ENCODE results near the gene PRDM16. TPM values are rescaled to one million over a fixed set of nuclear protein-coding genes. Genes with fewer than 3 reads are reported as not detected.
A peak's percentile ranks its signal among the peaks of the same experiment; 100 is the strongest.

Gene PRDM16
- total and polyA plus RNA-seq, 2 experiments from 2014 or later, result 41.8 to 55.8 TPM

DNA sequence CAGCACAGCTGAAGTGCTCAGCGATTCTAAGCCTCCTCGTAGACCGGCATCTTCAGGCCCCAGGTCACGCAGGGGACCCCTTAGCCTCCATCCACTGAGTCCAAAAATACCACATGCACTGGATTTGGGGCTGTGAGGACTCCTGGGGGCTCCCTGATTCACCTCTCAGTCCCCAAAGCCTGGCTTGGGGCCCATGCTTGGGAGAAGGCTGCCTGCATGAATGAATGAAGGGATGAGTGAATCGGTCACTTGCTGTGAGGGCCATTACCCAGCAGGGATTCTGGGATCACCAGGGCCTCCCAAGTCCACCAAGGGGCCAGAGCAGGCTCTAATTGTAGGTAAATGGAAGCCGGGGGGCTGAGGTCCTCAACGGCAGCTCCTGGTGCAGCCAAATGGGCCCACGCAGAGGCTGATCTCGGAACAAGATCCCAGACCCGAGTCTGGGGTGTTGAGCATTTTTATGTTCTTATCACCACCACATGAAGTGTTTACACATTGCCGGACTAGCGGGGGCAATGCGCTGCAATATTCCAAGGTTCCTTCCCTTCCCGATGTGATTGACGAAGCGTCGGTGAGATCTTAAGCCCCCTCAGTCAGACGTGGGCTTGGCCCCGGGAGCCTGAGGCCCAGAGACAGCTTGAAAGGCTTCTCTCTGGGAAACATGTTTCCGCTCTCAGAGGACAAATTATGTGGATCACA, 371.9 kb downstream of the PRDM16 start:
- no peak overlapping the region for H3K27ac ChIP-seq
- no peak overlapping the region for H3K4me3 ChIP-seq
- TF ChIP-seq, protein P1, sequence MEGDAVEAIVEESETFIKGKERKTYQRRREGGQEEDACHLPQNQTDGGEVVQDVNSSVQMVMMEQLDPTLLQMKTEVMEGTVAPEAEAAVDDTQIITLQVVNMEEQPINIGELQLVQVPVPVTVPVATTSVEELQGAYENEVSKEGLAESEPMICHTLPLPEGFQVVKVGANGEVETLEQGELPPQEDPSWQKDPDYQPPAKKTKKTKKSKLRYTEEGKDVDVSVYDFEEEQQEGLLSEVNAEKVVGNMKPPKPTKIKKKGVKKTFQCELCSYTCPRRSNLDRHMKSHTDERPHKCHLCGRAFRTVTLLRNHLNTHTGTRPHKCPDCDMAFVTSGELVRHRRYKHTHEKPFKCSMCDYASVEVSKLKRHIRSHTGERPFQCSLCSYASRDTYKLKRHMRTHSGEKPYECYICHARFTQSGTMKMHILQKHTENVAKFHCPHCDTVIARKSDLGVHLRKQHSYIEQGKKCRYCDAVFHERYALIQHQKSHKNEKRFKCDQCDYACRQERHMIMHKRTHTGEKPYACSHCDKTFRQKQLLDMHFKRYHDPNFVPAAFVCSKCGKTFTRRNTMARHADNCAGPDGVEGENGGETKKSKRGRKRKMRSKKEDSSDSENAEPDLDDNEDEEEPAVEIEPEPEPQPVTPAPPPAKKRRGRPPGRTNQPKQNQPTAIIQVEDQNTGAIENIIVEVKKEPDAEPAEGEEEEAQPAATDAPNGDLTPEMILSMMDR (IDR thresholded peaks at IDR 0.05; ENCODE audit: low read depth, low read length), result no peak
- DNase-seq (ENCODE audit: low read depth in 1 of 2, low spot score in 1 of 2), result peak in 1 of 2 donors; percentile 35
- peaks cover 16% of the 10 kb centered on the region for H3K4me1 ChIP-seq (ENCODE audit: low read depth)
- no peaks in the 10 kb centered on the region for H3K36me3 ChIP-seq
- H3K27me3 ChIP-seq, result no peaks in the 10 kb centered on the region
- H3K9me3 ChIP-seq (ENCODE audit: low read depth), result no peaks in the 10 kb centered on the region

DNA sequence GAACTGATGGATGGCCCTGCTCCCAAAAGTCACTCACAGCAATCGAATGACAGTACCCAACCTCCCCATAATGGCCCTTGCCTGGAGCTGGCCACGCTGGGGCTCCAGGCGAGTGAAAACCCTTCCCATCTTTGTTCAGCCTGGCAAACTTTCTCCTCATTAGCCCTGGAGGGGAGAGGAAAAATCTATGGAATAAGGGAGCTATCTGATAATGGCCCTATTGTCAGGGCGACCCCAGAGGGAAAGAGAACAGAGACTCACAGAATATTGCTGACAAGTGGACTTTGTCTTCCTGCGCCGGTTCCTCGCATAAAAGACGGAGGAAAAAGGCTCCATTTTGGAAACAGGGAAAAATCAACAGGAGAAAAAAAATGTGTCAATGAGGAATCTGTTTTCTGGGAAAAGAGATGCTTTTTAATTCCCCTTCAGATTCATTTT, 372.4 kb downstream of the PRDM16 start:
- DNase-seq (ENCODE audit: low read depth in 1 of 2, low spot score in 1 of 2), result no peak
- Histone ChIP-seq H3K4me1 (ENCODE audit: low read depth) (peaks cover 16% of the 10 kb centered on the region), H3K4me3 (no peak overlapping the region), H3K9me3 (ENCODE audit: low read depth) (no peaks in the 10 kb centered on the region), H3K27me3 (no peaks in the 10 kb centered on the region), H3K36me3 (no peaks in the 10 kb centered on the region), H3K27ac (no peak overlapping the region)
- TF ChIP-seq, protein P1 (IDR thresholded peaks at IDR 0.05; ENCODE audit: low read depth, low read length), result no peak

DNA sequence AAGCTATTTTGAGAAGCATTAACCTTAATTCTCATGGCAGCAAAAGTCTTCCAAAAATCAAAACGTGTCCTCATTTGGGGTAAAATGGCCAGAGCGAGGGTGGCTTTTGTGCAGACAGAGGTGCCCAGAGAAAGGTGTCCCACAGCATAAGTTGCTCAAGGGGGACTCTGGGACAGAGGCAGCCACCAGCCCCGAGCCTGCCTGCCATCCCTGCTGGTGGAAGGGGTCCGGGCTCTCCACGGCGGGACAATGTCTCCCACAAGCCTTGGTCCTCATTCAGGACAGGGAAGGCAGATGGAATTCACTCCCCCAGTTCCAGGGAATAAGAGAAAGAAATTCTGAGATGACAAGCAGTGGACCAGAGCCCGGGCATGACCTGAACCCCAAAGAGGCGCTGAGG, 372.9 kb downstream of the PRDM16 start:
- TF ChIP-seq, protein P1 (IDR thresholded peaks at IDR 0.05; ENCODE audit: low read depth, low read length), result no peak
- H3K4me3 ChIP-seq, result no peak overlapping the region
- no peak overlapping the region for H3K27ac ChIP-seq
- DNase-seq (ENCODE audit: low read depth in 1 of 2, low spot score in 1 of 2), result no peak
- H3K27me3 ChIP-seq, result no peaks in the 10 kb centered on the region
- peaks cover 16% of the 10 kb centered on the region for H3K4me1 ChIP-seq (ENCODE audit: low read depth)
- no peaks in the 10 kb centered on the region for H3K36me3 ChIP-seq
- H3K9me3 ChIP-seq (ENCODE audit: low read depth), result no peaks in the 10 kb centered on the region

DNA sequence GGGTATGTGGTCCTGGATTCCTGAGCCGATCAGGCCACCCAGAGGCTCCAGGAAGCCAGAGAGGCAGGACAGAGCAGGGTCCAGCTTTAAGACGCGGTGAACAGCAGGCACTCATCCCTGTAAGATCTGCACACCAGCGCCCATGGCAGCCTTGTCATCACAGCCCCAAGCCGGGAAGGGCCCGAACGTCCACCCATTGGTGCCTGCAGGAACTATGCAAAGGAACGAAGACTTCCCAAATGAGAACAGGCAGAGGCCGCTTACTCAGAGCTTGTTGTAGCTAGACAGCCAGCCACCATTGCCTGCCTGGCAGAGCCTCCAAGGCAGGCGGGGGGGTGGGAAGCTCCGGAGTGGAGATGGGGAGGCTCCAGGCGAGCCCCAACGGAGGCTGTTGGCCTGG, 373.3 kb downstream of the PRDM16 start:
- DNase-seq (ENCODE audit: low read depth in 1 of 2, low spot score in 1 of 2), result no peak
- H3K27ac ChIP-seq, result no peak overlapping the region
- no peaks in the 10 kb centered on the region for H3K9me3 ChIP-seq (ENCODE audit: low read depth)
- TF ChIP-seq, protein P1 (IDR thresholded peaks at IDR 0.05; ENCODE audit: low read depth, low read length), result no peak
- H3K4me3 ChIP-seq, result no peak overlapping the region
- H3K4me1 ChIP-seq (ENCODE audit: low read depth), result peaks cover 16% of the 10 kb centered on the region
- H3K27me3 ChIP-seq, result no peaks in the 10 kb centered on the region
- H3K36me3 ChIP-seq, result no peaks in the 10 kb centered on the region

DNA sequence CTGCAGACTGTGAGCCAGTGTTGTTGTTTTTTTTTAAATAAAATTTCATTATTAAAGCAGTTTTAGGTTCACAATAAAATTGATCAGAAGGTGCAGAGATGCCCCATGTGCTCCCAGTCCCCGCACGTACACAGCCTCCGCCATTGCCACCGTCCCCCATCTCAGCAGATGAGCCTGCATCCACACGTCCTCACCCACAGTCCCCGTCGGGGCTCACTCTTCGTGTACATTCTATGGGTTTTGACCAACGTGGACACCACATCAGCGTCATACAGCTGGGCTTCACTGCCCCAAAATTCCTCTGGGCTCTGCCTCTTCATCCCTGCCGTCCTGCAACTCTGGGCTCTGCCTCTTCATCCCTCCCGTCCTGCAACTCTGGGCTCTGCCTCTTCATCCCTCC, 373.9 kb downstream of the PRDM16 start:
- Histone ChIP-seq H3K4me3 (no peak overlapping the region), H3K27ac (no peak overlapping the region), H3K4me1 (ENCODE audit: low read depth) (peaks cover 16% of the 10 kb centered on the region), H3K36me3 (no peaks in the 10 kb centered on the region), H3K27me3 (no peaks in the 10 kb centered on the region), H3K9me3 (ENCODE audit: low read depth) (no peaks in the 10 kb centered on the region)
- TF ChIP-seq, protein P1 (IDR thresholded peaks at IDR 0.05; ENCODE audit: low read depth, low read length), result no peak
- DNase-seq (ENCODE audit: low read depth in 1 of 2, low spot score in 1 of 2), result no peak

Measured in cardiac muscle cell (in vitro differentiated cells and primary cell).